Left kidney (tissue), 2 donors: ENCODE results near the gene PSMD13. TPM values are rescaled to one million over a fixed set of nuclear protein-coding genes. Genes with fewer than 3 reads are reported as not detected.

ENCODE experiments used
- DNase-seq: peaks from one replicate; pipeline ENCODE4 v3.0.0-alpha.2; 2013
- polyA plus RNA-seq: library from polyadenylated mRNA; unstranded; fragments of 120-200 nt; gene quantifications from one replicate; pipeline ENCODE4 v1.2.1, GENCODE V29; 2013; ENCODE audit not compliant: insufficient read length

The PSMD13 gene
- polyA plus RNA-seq, 1 donor, result 156 TPM

DNA sequence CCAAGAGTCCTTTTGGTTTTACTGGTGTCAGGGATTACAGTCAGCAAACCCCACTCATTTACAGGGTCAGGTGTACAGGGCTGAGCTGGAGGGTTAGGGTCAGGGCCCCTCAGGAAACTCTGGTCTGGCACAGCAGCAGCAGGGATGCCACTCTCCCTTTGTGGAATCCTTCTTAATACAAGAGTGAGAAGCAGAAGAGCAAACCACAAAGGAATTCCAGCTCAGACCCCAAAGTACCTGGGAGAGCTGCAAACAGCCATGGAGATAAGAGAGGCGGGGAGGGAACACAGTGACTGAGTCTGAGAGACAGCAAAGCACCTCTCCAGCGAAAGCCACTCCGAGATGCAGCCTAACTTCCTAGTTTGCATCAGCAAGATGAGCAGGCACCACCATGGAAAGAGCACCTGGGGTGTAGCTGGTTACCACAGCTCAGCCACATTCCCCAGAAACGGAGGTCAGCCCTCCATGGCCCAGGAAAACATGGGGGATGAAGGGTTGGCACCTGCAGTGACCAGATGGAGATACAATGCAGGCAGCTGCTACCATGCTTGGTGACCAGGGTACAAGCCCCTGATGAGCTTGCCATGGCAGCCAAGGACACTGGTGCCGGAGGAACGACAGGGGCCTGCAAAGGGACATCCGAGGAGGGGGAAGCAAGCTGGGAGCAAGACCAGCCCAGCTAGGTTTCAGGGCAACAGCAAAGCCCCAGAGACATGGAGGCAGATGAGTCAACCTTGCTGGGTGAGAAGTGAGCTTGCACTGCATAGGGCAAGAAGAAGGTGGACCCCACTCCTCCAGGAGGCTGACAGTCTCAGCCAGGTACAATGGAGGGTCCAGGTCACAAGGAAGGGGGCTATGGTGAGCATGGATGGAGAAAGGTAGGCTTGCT lies 33.5 kb upstream of the PSMD13 start:
- no peak for DNase-seq

DNA sequence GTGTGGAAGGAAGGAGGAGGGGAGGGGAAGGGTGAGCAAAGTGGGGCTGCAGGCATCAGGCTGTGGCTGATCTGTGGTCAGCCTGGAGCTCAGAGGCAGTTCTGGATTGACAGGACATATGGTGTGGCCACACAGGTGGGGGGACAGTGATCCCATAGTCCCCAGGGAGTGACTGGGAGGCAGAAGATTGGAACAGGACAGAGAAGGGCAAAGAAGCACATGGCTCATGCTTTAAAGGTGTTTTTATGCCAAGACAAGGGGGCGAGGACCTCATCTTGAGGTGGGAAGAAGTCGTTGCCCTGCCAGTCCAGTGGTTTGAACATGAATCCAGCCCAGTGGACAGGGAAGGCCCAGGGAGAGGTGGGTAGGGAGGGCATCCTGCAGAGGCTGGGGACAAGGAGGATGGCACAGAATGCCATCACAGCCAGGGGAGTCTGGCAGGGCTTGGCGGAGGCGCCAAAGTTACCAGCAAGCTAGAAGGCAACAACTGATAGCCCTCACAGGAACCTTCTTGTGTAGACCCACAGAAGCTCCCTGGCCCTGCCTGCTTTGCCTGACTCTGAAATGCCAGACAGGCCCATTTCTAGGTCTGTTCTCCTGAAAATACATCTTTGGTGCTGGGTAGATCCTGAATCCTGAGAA lies 32.7 kb upstream of the PSMD13 start:
- DNase-seq, result no peak

DNA sequence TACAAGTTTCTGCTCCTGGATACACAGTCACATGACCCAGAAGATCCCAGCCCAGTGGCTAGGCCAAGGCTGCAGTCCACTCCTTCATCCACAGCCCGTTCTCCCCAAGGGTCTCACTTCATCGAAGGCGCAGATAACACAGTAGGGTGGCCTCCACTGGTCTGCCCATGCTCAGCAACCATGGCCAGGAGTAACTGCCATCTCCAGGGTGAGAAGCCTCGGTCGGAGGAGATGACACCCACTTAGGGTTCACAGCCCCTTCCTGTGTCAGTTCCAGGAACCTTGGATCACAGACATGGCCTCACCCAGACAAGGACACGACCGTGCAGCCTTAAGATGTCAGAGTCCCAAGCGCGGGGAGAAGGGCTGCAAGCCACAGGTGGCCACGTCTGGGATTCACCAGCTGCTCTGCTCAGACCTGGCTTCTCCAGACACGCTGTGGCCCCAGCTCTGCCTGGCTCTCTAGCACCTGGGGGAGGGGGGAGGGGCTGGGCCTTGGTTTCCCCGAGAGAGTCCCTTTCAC lies 32.1 kb upstream of the PSMD13 start:
- no peak for DNase-seq

DNA sequence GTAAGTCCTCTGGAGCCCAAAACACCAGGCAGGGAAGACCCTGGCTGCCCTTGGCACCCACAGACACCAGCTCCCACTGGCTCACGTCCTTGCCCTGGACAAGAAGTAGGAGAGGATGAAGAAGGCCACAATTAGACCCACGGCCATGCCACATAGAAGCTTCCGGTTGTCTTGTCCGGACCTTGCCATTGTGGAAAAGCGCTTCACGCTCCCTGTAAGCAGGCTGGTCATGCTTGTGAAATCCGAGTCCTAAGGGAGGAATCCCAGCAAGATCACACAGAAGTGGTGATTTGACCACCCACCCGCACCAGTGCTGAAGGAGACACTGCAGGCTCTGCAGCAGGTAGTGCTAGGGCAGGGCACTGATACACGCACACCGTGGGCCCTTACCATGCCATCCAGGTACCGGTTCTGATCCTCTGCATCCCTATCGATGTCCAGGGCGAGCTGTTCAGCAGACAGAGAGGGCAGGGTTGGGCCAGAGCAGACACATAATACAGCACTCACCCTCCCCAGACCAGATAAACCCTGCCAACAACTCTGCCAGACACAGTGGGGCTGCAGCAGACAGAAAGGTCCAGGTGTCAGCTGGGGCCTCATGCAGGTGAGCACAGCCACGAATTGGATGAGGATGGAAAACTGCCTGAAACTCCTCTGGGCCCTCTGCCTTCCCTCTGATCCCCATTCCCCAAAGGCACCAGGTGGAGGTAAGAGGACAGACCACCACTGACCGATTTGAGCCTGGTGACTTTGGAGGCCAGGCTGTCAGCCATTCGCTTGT lies 31.4 kb upstream of the PSMD13 start:
- DNase-seq, result no peak

DNA sequence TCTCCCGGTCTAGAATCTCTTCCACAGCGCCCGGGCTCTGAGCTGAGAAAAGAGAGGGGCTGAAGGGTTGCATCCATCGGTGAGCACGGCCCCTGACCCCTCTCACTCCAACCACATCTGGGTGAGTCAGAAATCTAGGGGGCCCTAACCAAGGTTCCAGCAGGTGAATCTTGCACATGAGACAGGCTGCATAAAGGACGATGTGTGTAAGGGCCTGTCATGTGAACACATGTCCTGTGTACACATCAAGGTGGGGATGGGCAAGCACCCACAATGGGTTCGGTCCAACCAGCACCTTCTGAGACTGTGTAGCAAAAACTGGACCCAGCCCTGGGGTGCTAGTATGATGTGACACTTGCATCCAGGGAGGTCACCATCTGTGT lies 30.8 kb upstream of the PSMD13 start:
- DNase-seq, result no peak

DNA sequence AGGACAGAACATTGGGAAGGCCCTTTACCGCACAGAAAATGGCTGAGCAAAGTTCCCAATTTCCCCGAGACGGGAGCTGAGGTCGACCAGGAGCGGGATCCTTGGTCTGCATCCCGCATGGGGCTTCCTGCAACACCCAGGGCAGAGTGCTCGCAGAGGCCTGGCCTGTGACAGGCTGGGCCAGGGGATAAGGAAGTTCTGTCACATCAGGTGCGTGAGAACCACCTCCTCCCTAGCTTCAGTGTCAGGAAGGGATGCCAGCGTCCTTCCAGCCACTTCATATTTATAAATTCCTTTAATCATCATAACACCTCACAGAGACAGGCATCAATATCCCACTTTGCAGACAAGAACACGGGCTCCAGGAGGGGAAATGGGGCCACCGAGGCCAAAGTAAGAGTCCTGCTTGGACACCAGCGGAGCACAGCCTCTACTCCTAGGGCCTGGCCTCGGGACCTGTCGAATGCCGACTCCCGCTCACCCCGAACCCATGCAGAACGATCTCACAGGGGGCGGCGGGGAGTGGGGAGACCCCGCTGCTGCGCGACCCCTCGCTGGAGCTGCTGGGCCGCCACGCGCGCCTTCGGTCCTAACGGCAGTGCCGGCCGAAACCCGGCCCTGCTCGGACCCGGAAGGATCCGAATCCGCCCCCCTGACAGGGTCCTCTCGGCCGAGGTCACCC lies 30.1 kb upstream of the PSMD13 start:
- no peak for DNase-seq

DNA sequence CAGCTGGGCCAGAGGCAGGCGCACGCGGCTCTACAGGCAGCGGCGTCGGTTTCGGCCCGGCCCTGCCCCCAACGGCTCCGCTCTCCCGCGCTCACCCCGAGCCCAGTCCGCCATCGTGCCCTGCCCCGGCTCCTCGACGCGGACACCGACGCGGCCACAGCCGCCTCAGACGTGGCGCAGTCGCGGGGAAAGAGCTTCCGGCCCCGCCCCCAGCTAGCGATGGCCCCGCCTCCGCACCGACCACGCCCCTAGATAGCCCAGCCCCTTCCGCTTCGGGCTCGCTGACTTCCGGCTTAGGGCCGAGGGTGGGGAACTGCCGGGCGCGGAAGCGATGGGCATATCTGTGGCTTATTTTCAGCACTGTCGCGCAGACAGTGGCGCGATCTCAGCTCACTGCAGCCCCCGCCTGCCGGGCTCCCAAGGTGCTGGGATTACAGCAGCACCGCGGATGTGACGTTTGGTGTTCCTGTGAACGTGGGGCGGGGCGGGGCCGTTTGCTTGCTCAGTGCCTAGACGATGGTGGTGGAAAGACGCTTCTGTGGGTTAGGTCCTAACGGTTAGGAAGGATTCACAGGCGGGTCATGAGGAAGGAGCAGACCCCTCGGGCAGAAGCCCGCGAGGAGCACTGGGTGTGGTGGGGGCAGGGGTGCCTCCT lies 29.4 kb upstream of the PSMD13 start, which contains the start of the genes BET1L and RIC8A:
Gene BET1L, minus strand, starts transcription at position 192 of the 655 bp plus-strand sequence. Its CDS starts 78 bp downstream, at position 114.
Gene RIC8A, plus strand, starts transcription at position 501 of the 655 bp plus-strand sequence. CDS start 1,147 bp downstream, outside the sequence.
- DNase-seq, result peak; percentile 94

DNA sequence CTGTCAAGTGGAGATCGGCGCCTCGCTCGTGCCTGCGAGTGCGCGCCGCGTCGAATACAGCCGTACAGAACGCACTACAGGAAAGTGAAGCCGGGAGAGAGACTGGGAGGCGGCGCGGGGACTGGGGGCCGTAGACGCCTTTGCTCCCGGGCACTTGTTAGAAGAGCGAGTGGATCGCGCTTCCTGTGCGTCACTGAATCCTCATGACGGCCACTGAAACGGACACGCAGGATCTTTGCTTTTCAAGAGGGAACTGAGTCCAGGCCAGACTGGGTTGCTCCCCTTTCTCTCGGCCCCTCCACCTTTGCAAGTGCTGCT lies 29.0 kb upstream of the PSMD13 start:
- no peak for DNase-seq

DNA sequence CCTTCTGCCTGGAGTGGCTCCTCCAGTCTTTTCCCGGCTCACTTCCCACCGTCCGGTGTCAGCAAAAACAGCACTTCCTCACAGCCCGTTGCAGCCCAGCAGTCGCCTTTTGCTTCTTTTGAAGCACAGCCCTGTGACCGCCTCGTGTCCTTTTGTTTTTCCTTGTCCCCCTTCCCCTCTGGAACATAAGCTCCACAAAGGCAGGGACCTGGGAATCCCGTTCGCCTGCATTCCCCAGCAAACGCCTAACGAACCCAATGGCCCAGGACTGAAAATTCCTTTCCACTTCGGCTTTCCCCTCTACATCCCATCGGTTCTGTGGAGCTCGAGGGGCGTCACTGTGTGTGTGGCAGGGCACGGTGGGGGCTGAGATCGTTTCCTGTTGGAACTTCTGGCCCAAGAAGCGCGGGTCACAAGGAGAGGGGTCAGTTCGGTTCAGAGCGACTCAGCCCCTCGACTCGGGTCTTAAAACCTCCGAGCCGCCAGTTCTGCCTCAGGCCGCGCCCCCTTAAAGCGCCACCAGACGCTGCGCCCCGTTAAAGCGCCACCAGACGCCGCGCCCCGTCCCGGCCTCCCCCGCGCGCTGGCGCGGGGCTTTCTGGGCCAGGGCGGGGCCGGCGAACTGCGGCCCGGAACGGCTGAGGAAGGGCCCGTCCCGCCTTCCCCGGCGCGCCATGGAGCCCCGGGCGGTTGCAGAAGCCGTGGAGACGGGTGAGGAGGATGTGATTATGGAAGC lies 28.4 kb upstream of the PSMD13 start:
- DNase-seq, result peak; percentile 84

DNA sequence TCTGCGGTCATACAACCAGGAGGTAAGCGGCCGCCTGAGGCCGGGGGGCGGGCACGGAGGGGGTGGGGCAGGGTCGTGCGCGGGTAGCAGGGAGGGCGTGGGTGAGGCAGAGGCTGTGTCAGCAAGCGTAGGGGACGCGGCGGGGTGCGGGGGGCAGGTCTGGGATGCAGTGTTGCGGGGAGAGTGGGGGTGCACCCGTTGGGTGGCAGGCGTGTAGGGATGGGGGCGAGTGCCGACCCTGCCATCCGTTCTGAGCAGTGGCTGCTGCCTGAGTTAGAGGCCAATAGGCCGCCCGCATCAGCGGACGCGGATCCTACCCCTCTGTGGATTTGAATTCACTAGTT lies 27.9 kb upstream of the PSMD13 start:
- no peak for DNase-seq

DNA sequence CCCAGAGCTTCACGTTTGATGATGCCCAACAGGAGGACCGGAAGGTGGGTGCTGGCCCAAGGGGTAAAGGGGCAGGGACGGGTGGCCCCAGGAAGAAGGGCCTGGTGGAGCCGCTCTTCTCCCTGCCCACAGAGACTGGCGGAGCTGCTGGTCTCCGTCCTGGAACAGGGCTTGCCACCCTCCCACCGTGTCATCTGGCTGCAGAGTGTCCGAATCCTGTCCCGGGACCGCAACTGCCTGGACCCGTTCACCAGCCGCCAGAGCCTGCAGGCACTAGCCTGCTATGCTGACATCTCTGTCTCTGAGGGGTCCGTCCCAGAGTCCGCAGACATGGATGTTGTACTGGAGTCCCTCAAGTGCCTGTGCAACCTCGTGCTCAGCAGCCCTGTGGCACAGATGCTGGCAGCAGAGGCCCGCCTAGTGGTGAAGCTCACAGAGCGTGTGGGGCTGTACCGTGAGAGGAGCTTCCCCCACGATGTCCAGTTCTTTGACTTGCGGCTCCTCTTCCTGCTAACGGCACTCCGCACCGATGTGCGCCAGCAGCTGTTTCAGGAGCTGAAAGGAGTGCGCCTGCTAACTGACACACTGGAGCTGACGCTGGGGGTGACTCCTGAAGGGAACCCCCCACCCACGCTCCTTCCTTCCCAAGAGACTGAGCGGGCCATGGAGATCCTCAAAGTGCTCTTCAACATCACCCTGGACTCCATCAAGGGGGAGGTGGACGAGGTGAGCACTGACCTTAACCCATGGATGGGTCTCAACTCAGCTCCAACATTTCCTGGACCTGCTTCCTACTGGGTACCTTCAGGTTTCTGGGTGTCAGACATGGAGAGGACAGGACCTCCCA lies 27.3 kb upstream of the PSMD13 start:
- no peak for DNase-seq

DNA sequence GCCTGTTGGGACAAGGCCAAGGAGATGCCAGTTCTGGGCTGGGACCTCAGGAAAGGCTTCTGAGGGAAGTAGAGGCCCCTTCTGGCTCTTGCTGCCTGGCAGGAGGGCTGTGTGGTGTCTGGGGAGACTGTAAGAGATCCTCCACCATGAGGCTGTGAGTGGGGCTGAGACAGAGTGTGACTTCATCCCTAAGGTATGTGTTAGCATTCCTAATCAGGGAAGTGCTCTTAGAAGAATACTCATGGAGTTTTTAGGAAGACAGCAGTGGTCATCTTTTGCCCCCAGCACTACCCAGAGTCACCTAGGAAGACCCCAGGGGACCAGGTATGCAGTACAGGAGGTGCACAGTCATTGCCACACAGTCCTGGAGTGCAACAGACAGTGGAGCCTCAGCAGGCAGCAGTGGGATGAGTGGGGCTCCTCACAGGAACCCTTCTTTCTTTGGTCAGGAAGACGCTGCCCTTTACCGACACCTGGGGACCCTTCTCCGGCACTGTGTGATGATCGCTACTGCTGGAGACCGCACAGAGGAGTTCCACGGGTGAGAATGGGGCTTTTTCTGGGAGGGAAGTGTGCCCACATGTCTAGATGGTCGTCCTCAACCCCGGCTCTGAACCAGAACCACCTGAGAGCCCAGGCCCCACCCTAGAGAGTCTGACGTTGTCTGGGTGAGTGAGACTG lies 26.5 kb upstream of the PSMD13 start:
- no peak for DNase-seq

DNA sequence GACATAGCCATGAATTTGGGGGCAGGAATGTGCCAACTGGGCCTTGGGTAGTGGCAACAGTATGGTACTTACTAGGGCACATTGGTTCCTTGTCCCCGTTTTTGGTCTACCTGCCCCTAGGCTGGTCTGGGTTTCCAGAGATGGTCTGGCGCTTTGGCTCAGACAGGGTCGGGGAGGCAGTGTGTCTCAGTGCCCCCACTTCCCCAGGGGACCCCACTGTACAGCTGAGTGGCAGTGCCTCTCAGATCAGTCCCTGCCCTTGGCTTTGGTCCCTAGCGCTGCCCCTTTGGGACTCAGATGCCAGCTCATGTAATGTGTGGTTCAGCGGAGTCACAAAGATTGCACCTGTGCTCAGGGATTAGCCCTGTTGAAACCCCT lies 26.0 kb upstream of the PSMD13 start:
- DNase-seq, result no peak

DNA sequence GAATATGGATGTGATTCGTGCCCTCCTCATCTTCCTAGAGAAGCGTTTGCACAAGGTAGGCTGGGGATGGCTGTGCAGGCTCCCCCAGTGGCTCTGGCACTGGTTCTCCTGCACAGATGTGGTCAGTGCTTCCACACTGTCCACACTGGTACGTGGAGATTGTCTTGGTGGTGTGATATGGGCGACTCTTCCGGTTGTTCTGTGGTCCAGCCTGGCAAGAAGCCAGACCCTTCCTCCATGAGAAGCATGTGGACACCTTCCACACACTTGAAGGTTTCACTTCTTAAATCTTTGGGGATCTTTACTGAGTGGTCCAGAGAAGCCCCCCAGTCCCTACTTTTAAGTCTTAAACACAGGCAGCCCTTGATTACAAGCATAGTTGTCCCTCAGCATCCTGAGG lies 25.5 kb upstream of the PSMD13 start:
- DNase-seq, result no peak

DNA sequence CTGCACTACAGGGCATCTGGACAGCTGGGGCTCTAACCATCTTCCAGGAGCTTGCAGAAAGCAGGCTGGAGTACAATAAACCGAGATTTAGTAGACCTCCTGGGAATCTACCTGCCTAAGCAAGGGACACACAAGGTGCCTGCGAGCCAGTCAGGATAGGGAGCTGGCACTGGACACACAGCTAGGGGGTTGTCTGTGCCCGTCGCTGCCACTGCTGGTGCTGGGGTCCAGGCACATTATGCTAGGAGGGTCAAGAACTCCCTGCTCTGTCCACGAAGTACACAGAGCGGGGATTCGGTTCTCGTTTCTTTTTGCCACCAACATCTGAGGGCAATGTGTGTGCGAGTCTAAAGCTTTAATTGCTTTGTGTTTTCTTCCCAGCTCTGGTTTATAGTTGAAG lies 25.0 kb upstream of the PSMD13 start:
- DNase-seq, result no peak

DNA sequence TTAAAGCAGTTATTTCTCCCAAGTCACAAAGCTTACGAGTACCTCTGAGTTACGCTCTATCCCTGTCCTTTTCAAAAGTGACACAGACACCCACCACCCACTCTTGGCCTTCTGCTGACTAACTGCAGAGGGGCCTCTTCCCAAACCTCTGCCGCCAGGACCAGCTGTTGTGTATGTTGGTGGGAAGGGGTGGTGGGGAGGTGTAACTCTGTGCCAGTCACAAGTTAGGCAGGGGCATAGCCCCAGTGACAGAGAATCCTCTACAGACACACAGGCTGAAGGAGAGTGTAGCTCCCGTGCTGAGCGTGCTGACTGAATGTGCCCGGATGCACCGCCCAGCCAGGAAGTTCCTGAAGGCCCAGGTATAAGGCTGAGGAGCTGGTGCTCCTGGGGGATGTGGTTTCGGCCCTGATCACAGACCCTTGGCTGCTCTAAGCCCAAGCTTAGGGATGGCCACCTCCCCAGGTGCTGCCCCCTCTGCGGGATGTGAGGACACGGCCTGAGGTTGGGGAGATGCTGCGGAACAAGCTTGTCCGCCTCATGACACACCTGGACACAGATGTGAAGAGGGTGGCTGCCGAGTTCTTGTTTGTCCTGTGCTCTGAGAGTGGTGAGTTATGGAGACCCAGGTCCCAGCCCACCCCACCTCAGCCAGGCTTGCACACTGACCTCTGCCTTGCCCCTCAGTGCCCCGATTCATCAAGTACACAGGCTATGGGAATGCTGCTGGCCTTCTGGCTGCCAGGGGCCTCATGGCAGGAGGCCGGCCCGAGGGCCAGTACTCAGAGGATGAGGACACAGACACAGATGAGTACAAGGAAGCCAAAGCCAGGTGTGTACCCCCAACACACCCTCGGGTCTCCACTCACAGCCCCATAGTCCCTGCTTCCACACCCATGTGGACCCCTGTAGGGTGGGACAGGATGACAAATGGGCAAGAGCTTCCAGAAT lies 24.4 kb upstream of the PSMD13 start:
- no peak for DNase-seq

DNA sequence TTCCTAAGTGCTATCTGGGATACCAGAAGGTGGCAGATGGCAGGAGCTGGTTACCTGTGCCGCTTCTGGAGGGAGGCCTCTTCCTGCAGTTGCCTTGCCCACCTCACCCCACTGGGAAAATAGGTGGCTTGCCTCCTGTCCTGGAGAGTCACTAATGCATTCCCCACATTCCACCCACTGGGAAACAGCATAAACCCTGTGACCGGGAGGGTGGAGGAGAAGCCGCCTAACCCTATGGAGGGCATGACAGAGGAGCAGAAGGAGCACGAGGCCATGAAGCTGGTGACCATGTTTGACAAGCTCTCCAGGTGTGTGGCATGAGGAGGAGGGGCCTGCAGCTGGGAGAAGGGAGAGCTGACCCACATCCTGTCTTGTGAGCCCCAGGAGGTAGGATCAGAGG lies 23.7 kb upstream of the PSMD13 start:
- no peak for DNase-seq

DNA sequence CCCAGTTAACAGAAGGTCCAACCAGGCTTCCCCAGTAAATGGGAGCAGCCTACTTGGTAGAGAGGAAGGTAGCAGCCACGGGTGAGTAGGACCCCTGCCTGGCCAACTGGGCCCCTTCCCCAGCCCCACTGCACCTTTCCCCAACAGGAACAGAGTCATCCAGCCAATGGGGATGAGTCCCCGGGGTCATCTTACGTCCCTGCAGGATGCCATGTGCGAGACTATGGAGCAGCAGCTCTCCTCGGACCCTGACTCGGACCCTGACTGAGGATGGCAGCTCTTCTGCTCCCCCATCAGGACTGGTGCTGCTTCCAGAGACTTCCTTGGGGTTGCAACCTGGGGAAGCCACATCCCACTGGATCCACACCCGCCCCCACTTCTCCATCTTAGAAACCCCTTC lies 22.7 kb upstream of the PSMD13 start:
- DNase-seq, result no peak
